NCI-H460 (cell line): Measurements from ENCODE around the gene TBC1D22A. TPM values are rescaled to one million over a fixed set of nuclear protein-coding genes. Genes with fewer than 3 reads are reported as not detected.

Source experiments
- DNase-seq: peaks from one replicate; pipeline ENCODE4 v3.0.0-alpha.2; 2016; ENCODE audit warnings: low read depth; ENCODE audit errors: extremely low read depth
- total RNA-seq: library from RNA; depleted of rRNA; stranded (reverse); fragments of >200 nt; shearing (Covaris generic); gene quantifications from 2 replicates; pipeline ENCODE4 v1.2.3, GENCODE V29; 2014

Gene TBC1D22A
- total RNA-seq, 1 experiment from 2014 or later, result 8.7 TPM

DNA sequence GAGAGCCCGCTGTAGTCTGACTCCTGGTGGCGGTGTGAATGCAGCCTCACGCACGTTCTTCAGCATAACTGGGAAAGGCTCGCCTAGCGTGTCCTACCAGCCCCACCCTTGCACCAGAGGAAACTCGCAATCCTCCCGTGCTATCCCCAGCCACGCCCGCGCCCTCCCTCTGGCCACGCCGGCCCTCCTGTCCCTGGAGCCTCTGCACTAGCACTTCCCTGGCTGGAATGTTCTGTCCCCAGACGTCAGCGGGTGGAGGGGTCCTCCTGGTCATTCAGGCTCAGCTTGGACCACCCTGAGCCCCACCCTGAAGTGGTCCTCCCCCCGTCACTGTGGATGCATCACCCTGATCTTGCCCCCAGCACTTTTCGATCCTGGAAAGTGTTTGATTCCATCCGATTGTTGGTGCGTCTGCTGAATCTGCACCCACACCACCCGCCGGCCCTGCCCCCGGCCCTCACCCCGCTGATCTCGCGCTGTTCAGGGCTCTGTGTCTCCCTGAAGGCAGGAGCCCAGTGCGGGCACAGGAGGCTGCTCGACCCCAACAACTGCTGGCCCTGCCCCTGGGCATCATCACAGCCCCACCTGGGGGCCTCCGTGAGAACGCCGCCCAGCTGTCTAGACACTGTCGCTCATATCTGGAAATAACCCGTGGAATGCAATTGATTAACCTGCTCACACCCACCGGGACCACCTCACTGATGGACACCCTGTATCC lies 437.0 kb downstream of the TBC1D22A start:
- DNase-seq, result no peak

DNA sequence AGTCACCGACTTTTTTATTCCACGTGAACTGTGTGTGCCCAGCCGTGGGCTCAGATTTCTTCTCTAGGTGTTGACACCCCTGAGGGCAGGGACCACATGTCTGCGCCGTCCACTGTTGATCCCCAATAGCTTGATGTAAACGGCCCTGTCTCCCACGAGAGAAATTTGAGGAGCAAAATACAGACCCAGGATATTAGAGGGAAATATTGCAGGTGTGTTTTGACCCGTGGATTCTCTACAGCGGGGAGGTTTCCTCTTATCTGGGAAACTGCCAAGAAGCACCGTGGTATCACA lies 437.5 kb downstream of the TBC1D22A start:
- no peak for DNase-seq

DNA sequence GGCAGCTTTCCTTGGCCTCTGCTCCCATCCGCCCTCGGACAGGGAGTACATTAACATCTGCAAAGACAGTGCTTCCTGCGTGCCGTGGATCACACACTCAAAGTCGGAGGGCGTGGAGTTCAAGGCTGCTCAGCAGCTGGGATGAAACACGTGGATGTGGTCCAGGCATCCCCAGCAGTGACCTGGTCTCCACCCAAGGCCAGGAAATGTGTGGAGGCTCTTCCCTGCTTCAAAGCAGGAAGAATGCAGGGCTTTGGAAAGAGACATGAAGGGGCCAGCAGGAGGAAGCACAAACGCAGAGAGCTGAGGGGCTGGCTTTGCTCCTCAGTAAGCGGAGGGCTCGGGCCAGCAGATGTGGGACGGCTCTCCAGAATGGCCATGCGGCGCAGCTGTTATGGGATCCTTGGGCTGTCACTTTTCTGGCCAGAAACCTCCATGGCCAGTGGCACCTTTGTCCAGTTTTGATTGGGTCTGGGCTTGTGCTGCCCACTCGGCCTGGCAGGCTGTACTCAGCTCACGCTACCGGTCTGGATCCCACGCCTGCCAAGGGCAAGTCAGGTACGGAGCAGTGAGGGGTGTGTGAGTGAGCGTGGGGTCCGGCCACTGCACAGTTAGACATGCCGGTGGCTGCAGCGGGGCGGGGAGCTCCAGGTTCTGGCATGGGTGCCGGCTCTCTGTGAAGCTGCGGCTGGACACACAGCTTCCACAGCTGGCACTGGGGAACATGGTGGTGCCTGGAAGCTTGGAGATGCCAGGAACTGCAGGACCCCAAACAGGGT lies 438.0 kb downstream of the TBC1D22A start:
- no peak for DNase-seq

DNA sequence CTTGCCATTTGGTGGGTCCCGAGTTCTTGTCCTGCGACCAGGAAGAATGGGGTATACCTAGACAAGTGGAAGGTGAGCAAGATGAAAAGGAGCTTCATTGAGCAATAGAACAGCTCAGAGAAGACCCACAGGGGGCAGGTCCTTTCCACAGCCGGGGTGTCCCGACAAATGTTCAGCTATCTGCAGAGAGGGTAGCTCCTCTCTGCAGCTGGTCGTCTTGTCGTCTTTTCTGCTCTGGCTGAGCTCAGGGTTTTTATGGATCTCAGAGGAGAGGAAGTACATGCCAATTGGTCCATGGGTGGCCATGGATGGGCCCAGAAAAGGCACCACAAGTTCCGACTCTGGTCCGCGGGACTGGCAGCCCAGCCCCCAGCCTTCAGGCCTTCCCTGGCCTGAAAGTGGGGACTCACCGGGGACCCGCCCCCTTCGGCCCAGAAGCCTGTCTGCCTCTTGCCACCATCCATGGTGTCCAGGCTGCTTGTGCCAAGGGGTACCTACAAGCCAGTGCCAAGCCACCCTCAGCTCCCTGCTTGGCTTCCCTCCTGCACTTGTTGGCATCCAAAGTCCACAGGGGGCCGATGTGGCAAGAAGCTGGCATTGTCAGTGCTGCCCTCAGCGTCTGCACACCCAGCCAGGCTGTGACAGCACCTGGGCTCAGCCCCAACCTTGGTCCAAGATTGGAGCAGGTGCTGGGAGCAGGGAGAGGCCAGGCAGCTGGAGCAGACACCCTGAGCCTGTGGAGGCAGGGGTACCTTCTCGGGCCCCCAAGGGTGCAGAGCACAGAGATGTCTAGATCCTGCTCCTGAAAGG lies 438.9 kb downstream of the TBC1D22A start:
- DNase-seq, result no peak

DNA sequence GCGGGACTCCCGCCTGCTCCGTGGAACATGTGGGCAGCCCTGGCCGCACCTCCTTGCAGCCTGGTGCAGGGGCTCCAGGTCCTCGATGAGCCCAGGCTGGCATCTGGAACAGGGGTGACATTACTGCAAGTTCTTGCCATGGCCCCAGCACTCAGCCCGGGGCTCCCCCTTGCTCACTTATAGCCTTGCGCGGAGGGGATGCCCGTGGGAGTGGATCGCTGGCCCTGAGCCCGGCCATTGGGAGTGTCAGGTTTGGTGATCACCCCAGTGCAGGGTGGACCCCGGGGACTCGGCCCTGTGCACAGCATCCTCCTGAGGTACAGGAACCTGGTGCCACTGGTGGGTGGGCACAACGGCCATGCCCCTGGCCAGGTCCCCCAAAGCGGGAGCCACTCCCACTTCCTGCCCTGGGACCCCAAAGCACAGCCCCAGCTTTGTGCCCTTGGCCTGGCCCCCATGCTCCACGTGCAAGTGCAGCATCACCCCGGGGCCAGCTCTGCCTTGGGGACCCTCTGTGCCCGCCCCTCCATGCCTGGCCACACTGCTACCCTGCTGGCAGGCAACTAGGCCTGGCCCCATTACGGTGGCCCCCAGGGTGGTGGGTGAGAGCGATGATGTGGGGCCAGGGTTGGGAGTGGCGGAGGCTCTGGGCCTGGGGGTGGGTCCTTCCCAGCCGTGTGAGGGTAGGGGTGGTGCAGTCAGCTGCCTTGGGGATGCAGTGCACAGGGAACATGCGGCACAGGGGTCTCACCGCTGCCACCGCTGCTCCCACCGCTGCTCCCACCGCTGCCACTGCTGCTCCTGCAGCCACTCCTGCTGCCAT lies 439.8 kb downstream of the TBC1D22A start:
- DNase-seq, result no peak

DNA sequence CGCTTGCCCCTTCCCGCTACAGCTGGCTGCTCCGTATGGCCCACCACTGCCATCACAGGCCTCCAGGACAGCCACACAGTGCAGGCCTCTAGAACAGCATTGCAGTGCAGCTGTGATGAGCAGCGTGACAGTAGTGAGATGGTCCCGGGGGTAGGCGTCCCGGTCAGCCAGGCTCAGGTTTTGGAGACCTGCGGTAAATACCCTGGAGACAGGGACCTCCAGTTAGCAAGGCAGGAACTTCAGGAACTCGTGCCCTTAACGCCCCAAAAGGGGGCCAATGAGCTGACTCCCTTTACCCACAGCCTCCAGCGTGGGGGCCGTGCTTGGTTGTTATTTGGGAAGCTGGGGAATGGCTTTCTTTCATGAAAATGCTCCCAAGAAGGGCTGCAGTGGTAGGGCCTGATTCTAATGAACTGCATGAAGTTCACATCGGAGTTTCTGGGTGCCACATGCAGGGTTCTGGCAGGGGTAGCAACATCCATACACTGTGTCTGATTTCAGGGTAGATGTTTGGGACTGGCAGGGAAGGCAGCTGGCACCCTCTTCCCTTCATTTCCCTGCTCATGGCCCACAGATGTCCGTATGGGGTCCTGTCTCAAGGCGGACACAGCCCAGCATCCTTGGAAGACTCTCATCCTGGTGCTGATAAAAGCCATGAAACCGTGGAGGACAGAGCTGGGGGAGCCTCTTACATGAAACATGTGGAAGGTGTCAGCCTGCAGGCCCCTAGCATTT lies 440.5 kb downstream of the TBC1D22A start:
- DNase-seq, result no peak

DNA sequence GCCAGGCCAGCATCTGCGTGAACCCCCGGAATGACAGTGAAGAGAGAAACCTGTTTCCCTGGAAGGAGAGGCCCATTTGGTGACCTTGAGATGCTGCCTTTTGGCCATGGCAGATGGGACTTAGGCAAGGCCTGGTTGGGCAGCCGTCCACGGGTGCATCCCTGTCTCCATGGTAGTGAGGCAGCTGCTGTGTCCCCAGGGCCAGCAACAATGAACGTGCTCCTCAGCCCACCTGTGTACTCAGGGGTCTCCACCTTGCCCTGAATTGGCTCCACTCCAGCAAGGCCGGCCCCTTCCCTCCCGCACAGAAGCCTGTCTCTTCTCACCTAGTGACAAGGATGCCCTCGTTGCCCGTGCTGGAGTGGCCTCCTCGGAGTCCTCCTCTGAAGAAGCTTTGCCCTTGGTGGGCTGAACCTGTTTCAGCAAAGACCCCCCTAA lies 441.1 kb downstream of the TBC1D22A start:
- DNase-seq, result no peak

DNA sequence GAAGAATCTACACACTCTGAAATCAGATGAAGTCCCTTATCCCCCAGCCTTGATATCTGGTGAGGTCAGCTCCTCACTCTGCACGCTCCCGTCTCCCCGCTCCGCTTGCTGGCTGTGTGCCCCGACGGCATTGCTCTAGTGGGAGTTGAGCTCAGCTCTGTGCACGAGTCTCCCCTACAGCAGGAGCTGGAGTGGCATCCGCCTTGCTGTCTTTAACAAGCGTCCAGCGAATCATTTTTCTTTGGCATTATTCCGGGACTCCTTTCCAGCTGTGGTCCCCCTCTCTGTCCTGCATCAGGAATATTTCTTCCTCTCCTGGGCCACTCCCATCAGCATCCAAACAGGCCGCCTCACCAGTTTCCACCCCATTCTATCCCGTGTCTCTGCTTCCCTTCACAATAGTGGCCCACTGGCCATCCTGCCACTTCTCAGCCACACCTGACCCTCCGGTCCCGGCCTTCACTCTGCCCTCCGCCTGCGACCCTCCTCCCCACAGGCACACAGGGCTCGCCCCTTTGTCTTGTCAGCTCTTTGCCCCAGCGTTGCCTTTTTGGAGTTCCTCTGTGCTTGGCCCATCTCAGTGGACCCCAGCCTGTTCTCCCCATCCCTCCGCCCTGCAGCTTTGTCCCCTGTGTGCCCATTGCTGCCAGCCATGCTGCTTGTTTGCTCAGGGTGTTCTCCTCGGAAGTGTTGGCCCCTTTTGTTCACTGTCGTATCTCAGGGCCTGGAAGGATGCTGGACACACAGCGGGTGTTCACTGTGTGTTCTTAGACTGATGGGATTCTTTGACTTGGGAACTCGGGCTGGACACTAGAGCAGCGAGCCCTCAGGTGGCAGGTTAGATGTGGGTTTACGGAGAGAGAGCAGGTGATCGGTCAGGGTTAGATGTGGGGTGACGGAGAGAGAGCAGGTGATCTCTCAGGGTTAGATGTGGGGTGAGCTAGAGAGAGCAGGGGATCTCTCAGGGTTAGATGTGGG lies 441.8 kb downstream of the TBC1D22A start:
- no peak for DNase-seq

DNA sequence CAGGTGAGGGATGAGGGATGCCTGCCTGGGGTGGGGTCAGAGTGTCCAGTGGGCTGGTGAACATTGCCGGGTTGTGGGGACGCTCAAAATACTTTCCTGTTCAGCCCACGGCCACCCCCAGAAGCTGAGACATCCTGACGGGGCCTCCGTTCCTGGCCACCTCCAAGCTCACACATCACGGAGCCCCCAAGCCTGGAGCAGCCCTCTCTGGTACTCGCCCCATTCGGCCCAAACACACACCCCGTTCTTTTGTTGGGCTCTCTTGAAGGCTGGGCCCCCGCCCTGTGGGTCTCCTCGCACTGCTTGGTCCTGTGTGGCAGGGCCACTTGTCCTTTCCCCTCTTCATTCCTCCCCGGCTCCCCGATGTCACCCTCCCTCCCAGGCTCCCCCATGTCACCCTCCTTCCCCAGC lies 442.6 kb downstream of the TBC1D22A start:
- no peak for DNase-seq

DNA sequence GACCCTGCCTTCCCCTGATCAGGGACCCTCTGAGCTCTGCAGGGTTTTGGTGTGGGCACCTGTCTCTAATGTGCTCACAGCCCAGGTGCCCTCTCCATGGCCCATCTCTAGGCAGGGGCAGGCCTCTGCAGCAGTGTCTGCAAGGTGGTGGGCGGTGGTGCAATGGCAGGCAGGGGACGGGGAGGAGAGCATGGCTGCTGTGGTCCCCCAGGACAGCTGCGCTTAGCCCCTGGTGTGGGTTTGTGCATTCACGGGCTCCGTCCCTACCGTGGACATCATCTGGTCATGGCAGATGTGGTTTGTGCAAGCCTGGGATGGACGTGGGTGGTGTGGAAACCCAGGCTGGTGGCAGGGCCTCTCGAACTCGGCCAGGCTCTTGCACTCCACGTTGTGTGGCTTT lies 443.1 kb downstream of the TBC1D22A start:
- DNase-seq, result no peak

DNA sequence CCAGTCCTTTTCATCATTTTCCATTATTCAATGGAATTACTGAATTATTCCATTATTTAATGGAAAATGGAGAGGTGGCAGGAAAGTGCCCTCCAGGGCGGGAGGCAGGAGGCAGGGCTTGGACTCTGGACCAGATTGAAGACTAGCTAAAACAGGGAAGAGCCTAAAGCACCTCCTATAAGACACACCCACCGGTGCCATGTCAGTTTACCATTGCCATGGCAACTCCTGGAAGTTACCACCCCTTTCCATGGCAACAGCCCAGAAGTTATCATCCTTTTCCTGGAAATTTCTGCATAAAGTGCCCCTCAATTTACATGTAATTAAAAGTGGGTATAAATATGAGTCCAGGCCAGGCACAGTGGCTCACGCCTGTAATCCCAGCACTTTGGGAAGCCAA lies 443.7 kb downstream of the TBC1D22A start:
- DNase-seq, result no peak

DNA sequence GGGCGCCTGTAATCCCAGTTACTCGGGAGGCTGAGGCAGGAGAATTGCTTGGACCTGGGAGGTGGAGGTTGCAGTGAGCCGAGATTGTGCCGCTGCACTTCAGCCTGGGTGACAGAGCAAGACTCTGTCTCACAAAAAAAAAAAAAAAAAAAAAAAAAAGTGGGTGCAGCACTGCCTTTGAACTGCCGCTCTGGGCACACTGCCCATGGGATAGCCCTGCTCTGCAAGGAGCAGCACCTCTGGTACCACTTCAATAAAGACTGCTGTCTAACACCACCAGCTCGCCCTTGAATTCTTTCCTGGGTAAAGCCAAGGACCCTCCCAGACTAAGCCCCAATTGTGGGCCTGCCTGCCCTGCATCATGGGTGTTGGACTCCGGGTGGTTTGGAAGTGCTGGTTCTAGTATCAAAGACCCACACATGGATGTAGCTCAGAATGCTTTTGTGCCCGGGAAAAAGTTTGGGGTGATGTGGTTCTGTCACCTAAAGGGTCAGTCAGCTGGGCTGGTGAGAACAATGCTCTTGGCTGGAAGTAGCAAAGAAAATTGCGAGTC lies 444.3 kb downstream of the TBC1D22A start:
- no peak for DNase-seq

DNA sequence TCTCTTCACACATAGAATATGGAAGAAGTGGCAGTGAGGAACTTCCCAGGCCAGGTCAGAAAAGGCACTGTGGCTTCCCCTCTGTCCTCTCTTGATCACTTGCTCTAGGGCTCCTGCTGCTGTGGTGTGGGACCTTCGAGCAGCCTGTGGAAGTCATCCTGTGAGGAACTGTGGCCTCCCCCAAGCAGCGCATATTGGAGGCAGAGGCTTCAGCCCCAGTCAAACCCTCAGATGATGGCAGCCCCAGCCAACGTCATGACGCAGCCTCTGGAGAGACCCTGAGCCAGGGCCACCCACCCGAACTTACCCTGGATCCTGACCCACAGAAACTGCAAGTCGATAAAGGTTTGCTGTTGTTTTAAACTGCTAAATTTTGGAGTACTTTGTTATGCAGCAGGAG lies 444.9 kb downstream of the TBC1D22A start:
- DNase-seq, result no peak

DNA sequence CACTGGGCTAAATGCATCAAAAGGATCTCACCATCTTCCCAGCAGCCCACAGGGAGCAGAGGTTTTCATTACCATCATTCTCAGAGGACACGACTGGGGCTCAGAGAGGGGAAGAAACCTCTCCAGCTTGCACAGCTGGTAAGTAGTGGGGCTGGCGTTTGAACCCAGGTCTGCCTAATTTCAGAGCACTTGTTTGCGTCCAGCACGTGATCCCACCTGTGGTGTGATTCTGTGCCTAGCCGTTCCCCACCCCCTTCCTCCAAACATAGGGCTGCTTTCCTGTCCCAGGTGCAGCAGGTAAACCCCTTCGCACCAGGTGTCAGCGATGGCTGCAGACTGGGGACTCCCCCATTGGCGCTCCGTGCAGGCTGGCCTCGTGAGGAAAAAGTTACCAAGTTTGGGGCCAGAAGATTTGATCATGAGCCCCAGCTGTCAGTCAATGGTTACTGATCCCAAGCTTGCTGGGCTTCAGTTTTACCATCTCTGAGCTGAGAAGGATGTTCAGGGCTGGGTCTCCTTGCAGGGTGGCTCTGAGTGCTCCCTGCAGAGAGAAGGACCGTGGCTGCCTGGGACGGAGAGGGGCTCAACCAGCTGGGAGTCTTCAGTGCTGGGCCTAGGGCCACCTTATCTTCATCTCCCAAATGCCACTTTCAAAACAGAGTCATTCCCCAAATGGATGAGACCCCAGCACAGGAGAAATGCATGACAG lies 445.6 kb downstream of the TBC1D22A start:
- DNase-seq, result no peak

DNA sequence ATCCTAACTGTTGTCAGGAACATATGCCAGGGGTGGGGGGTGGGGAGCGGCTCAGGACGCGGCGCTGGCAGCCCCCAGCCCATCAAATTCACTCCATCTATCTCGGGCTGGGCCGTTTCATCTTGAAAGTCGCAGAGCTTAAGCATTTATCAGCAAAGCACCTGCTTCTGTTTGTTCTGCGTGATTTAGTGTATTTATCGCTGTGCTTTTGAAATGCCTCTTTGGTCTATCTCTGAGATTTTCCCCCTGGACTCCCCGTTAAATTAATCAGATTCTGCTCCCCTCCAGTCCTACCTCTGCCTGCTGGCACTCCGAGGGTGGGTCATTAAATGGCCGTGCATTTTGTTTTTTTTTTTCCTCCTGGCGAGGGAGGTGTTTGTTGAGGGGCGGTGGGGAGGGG lies 446.2 kb downstream of the TBC1D22A start:
- DNase-seq, result no peak

DNA sequence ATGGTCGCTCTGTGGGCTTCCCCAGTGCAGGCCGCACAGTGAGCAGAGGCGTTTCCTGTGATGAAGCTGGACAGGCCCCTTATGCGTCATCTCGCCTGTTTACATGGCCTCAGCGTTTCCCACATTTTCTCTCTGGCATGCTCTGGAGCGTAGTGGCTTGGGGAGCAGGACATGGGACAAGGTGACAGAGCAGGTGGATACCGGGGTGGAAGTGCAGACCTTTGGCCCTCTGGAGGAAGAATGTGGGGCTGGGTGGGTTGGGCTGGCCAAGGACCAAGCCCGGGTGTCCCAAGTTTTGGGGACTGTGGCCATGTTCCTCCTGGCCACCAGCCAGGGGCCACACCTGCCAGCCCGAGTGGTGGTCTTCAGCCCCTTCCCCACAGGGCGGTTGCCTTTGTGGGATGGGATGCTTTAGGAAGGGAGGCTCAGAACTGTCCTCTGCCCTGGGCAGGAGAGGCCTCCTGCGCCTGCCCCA lies 446.6 kb downstream of the TBC1D22A start:
- DNase-seq, result no peak

DNA sequence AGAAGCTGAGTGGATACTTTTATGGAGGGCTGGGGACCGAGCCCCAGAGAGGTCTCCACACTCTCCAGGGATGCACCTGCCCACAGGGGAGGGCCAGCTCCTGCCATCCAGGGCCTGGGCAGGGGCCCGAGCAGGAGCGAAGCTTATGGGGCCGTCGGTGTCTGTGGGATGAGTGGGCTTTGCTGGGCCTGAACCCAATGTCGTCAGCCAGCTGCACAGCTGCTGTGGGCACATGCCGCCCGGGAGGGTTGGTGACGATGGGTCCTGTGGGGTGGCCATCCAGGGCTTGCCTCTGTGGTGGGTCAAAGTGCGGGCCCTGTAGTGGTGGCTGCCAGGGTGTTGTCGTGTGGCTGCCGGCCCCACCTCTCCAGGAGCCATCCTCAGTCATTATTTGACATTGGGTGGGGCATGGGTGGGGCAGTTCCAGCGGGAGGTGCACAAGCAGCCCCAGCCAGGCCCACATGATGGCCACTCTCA lies 447.1 kb downstream of the TBC1D22A start:
- DNase-seq, result no peak
